ENCODE measurements around the gene PRDM5. TPM values are rescaled to one million over a fixed set of nuclear protein-coding genes. Genes with fewer than 3 reads are reported as not detected.

Gene PRDM5
- total RNA-seq, 1 donor from 2014 or later: not detected

DNA sequence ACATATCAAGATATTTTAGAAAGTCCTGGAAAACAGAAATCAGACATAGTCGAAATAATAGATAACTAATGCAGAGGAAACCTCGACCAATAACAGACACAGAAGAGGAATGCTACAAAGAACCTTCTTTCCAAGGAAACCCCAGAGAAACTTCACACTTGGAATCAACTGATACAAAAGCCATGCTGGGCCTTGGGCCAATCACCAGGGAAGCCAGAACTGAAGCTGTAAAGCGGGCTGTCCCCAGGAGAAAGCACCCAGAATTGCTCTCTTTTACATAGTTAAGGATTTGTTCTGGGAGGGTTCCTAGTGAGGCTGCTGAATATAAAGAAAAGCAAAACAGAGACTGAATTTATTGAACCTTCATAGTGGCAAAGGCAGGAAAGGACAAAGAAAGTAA, 100.5 kb downstream of the PRDM5 start:
- no peaks in the 10 kb centered on the region for H3K4me1 Mint-ChIP-seq (ENCODE audit: low read depth)
- intact Hi-C loops (cut with micrococcal nuclease): loop anchor here (2.0 kb wide), 1 partner anchor 23 kb away; no protein-coding TSS in a partner anchor
- no peak overlapping the region for H3K27ac Mint-ChIP-seq
- no peak overlapping the region for H3K4me3 Mint-ChIP-seq
- no peaks in the 10 kb centered on the region for H3K9me3 Mint-ChIP-seq
- peaks cover 2% of the 10 kb centered on the region for H3K27me3 Mint-ChIP-seq (ENCODE audit: insufficient read depth)
- H3K36me3 Mint-ChIP-seq (ENCODE audit: low read depth): no peaks in the 10 kb centered on the region
- no peak for DNase-seq (ENCODE audit: low spot score)

DNA sequence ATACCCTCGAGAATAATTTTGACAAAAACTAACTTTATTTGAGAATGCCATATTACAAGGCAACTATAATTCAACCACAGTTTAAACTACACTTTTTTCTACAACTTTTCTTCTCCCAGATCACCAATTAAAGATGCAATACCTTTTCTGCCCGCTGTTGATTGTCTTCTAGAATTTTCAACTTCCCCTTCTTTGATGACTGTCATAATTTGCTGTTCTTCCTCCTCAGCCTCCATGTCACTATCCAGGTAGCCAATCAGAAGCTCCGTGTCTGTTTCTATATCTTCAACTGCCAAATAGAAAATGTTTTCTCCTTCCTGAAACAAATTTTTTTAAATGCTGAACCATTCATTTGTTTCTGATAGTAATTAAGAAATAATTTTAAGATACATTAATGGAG, 101.5 kb downstream of the PRDM5 start:
- H3K36me3 Mint-ChIP-seq (ENCODE audit: low read depth): no peaks in the 10 kb centered on the region
- no peak overlapping the region for H3K4me3 Mint-ChIP-seq

DNA sequence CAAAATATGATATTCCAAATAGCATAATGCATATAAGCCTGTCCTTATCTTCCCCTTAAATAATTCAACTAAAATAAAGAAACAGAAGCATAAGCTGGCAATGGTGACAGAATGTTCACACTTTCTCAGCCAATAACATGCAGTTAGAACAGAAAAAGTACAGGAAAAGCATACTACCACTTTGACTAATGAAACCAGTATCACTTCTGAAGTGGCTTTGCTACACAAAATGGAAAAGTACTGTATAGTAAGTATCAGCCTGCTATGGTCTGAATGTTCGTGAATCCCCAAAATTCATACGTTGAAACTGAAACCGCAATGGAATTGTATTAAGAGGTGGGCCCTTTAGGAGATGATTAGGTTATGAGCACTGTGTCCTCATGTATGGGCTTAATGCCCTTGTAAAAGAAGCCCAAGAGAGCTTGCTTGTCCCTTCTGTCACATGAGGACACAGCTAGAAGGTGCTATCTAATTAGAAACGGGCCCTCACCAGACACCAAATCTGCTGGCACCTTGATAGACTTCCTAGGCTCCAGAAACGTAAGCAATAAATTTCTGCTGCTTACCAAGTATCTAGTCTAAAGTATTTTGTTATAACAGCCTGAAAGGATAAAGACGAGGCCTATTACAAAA, 102.6 kb downstream of the PRDM5 start:
- no peak overlapping the region for H3K27ac Mint-ChIP-seq

More for the DNA sequence above, 101.5 kb downstream of the PRDM5 start:
- no peak for DNase-seq (ENCODE audit: low spot score)
- Mint-ChIP-seq H3K9me3 (no peaks in the 10 kb centered on the region), H3K27me3 (ENCODE audit: insufficient read depth) (peaks cover 8% of the 10 kb centered on the region), H3K27ac (no peak overlapping the region), H3K4me1 (ENCODE audit: low read depth) (no peaks in the 10 kb centered on the region)
- intact Hi-C loops (cut with micrococcal nuclease): loop anchor here (2.0 kb wide), 1 partner anchor 24 kb away; no protein-coding TSS in a partner anchor

DNA sequence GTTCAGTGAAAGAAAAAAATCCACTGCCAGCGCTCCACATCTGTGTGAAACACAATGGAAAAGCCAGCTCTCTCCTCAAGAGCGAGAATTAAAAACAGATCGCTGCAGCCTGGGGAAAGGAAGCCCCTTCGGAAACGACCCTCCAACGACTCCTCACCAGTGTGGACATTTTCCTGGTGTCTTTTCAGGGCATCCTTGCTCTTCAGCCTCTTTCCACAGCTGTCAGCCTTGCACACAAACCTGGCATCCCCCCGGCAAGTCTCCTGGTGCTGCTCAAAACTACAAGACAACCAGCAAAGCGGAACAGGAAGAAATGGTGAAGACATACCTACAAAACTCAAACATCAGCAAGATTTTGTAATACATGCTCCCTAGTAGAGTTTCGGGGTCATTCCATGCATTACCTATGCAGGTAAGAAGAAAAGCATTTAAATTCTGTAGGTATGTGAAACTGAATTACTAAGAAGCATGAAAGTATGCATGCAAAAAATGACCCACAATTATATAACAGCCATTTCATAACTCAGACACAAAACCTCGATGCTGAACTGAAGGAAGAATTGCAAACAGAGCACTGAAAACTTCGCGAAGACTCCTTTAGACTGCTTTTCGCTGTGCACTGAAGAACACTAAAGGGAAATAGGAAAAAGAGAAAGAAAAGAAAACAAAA, 106.1 kb downstream of the PRDM5 start:
- H3K9me3 Mint-ChIP-seq: no peaks in the 10 kb centered on the region
- no peak overlapping the region for H3K27ac Mint-ChIP-seq
- DNase-seq (ENCODE audit: low spot score): no peak
- intact Hi-C loops (cut with micrococcal nuclease): loop anchor here (5.0 kb wide), 1 partner anchor 106 kb away; the partner anchor contains the start of gene PRDM5
- H3K36me3 Mint-ChIP-seq (ENCODE audit: low read depth): no peaks in the 10 kb centered on the region
- H3K4me3 Mint-ChIP-seq: no peak overlapping the region
- H3K27me3 Mint-ChIP-seq (ENCODE audit: insufficient read depth): peaks cover 8% of the 10 kb centered on the region
- H3K4me1 Mint-ChIP-seq (ENCODE audit: low read depth): no peaks in the 10 kb centered on the region

More for the DNA sequence above, 102.6 kb downstream of the PRDM5 start:
- Mint-ChIP-seq H3K27me3 (ENCODE audit: insufficient read depth) (peaks cover 8% of the 10 kb centered on the region), H3K9me3 (no peaks in the 10 kb centered on the region), H3K4me1 (ENCODE audit: low read depth) (no peaks in the 10 kb centered on the region), H3K4me3 (no peak overlapping the region), H3K36me3 (ENCODE audit: low read depth) (no peaks in the 10 kb centered on the region)
- no peak for DNase-seq (ENCODE audit: low spot score)
- intact Hi-C loops (cut with micrococcal nuclease): loop anchor here (2.0 to 5.0 kb wide), 2 partner anchors 25 to 102 kb away; partner anchors contain the start of gene PRDM5

DNA sequence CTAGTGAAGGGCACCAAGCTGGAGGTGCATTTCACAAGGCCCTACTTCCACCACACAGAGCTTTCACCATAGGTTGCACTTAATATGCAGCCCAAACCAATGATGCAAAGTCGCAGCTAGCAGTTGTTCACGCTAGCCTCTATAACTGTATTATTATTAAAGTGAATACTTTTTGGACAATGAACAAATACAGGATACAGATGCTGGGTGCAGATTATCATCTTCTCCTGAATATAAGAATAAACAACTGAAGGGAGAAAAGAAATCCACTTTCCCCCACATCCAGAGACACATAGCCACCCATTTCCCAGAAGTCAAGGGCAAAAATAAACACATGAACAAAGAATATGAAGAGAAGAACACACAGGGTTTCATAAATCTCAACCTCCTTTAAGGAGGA, 107.2 kb downstream of the PRDM5 start:
- intact Hi-C loops (cut with micrococcal nuclease): loop anchor here (5.0 kb wide), 1 partner anchor 107 kb away; the partner anchor contains the start of gene PRDM5
- no peak overlapping the region for H3K4me3 Mint-ChIP-seq
- H3K27me3 Mint-ChIP-seq (ENCODE audit: insufficient read depth): peaks cover 8% of the 10 kb centered on the region
- no peak for DNase-seq (ENCODE audit: low spot score)
- no peaks in the 10 kb centered on the region for H3K4me1 Mint-ChIP-seq (ENCODE audit: low read depth)
- no peaks in the 10 kb centered on the region for H3K36me3 Mint-ChIP-seq (ENCODE audit: low read depth)
- no peak overlapping the region for H3K27ac Mint-ChIP-seq
- no peaks in the 10 kb centered on the region for H3K9me3 Mint-ChIP-seq

DNA sequence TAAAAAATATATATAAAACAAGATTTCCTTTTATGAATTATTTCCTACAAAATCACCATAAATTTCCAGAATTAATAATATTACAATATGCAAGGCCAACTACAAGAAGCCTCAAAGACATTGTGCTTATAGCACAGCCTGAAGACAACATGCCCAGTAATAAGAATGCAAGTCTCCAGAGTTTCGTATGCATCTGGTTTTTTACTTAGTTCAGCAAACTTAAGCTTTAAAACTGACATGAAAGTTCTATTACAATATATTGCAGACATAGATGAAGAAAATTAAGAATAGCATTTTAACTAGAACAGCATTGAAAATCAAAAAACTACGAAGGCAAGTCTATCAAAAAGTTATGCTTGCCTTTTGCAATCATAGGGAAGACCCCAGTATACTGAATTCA, 107.6 kb downstream of the PRDM5 start:
- intact Hi-C loops (cut with micrococcal nuclease): loop anchor here (5.0 kb wide), 1 partner anchor 107 kb away; the partner anchor contains the start of gene PRDM5
- H3K4me1 Mint-ChIP-seq (ENCODE audit: low read depth): no peaks in the 10 kb centered on the region
- no peaks in the 10 kb centered on the region for H3K9me3 Mint-ChIP-seq
- H3K27ac Mint-ChIP-seq: no peak overlapping the region
- peaks cover 8% of the 10 kb centered on the region for H3K27me3 Mint-ChIP-seq (ENCODE audit: insufficient read depth)
- no peaks in the 10 kb centered on the region for H3K36me3 Mint-ChIP-seq (ENCODE audit: low read depth)
- no peak for DNase-seq (ENCODE audit: low spot score)
- H3K4me3 Mint-ChIP-seq: no peak overlapping the region

DNA sequence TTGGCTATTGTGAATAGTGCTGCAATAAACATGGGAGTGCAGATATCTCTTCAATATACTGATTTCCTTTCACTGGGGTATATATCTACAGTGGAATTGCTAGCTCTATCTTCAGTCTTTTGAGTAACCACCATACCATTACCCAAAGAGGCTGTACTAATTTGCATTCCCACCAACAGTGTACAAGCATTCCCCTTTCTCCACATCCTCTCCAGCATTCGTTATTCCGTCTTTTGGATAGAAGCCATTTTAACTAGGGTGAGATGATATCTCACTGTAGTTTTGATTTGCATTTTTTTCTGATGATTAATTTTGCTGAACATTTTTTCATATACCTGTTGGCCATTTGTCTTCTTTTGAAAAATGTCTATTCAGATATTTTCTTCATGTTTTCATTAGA, 110.3 kb downstream of the PRDM5 start:
- no peak overlapping the region for H3K4me3 Mint-ChIP-seq
- no peak overlapping the region for H3K27ac Mint-ChIP-seq
- no peaks in the 10 kb centered on the region for H3K4me1 Mint-ChIP-seq (ENCODE audit: low read depth)
- intact Hi-C loops (cut with micrococcal nuclease): no loop called here
- DNase-seq (ENCODE audit: low spot score): no peak
- peaks cover 6% of the 10 kb centered on the region for H3K27me3 Mint-ChIP-seq (ENCODE audit: insufficient read depth)
- H3K36me3 Mint-ChIP-seq (ENCODE audit: low read depth): peaks cover 2% of the 10 kb centered on the region
- H3K9me3 Mint-ChIP-seq: peaks cover 8% of the 10 kb centered on the region

DNA sequence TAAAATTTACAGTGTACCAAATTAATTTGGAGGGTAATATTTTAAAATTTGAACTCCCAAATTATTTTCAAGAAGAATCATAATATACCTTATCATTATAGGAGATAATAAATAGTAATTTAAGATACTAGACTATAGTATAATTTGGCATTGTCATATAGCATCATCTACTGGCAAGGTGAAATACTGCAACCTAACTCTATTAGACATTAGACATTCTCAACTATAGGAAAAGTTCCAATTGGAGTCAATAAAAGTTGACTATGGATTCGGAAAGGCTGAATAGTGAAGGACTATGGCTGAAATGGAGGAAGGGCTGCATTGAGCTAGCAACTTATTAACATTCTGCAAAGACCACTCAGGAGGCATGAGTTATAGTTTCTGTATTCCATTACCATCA, 113.0 kb downstream of the PRDM5 start:
- H3K4me1 Mint-ChIP-seq (ENCODE audit: low read depth): no peaks in the 10 kb centered on the region
- no peaks in the 10 kb centered on the region for H3K27me3 Mint-ChIP-seq (ENCODE audit: insufficient read depth)
- H3K9me3 Mint-ChIP-seq: peaks cover 8% of the 10 kb centered on the region
- intact Hi-C loops (cut with micrococcal nuclease): no loop called here
- H3K27ac Mint-ChIP-seq: no peak overlapping the region
- peaks cover 2% of the 10 kb centered on the region for H3K36me3 Mint-ChIP-seq (ENCODE audit: low read depth)
- no peak for DNase-seq (ENCODE audit: low spot score)
- H3K4me3 Mint-ChIP-seq: no peak overlapping the region

DNA sequence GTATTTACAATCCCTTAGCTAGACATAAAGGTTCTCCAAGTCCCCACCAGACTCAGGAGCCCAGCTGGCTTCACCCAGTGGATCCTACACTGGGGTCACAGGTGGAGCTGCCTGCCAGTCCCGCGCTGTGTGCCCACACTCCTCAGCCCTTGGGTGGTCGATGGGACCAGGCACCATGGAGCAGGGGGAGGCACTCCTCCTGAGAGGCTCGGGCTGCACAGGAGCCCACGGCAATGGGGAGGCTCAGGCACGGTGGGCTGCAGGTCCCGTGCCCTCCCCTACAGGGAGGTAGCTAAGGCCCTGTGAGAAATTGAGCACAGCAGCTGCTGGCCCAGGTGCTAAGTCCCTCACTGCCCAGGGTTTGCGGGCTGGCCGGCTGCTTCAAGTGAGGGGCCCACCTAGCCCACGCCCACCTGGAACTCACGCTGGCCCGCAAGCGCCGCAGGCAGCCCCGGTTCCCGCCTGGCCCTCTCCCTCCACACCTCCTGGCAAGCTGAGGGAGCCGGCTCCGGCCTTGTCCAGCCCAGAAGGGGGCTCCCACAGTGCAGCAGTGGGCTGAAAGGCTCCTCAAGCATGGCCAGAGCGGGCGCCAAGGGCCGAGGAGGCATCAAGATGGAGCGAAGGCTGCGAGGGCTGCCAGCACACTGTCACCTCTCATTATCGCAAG, 113.9 kb downstream of the PRDM5 start:
- no peak for DNase-seq (ENCODE audit: low spot score)
- Mint-ChIP-seq H3K4me1 (ENCODE audit: low read depth) (no peaks in the 10 kb centered on the region), H3K27me3 (ENCODE audit: insufficient read depth) (no peaks in the 10 kb centered on the region), H3K4me3 (no peak overlapping the region), H3K27ac (no peak overlapping the region), H3K9me3 (peaks cover 8% of the 10 kb centered on the region), H3K36me3 (ENCODE audit: low read depth) (peaks cover 2% of the 10 kb centered on the region)
- intact Hi-C loops (cut with micrococcal nuclease): no loop called here

DNA sequence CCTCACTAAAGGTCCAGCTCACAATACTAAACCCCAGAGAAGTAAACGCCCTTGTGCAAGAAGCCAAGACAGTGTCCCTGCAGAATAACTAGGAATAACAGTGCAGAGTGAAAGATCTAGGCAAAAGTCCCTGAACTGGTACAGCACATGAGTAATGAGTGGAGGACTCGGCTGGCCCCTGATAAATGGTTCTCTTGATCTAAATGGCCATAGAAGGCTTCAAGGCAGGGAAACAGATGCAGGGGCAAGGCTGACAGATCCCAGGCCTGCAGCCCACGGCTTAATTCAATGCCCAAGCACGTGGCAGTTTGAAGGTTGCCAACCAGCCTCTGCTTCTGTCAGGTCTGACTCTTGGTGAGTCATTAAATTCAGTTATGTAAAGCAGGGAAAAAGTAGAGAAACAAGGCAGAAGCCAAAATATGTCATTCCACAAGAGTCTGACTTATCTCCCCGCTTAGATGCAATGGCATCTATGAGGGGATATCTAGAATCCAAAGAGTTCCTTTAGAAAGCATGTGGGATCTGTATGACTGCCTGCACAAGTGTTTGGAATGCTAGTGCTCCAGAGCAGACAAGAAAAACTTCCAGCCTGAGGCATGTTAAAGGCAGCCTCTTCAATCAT, 121.3 kb downstream of the PRDM5 start:
- no peak for DNase-seq (ENCODE audit: low spot score)
- intact Hi-C loops (cut with micrococcal nuclease): no loop called here
- Mint-ChIP-seq H3K27me3 (ENCODE audit: insufficient read depth) (peaks cover 7% of the 10 kb centered on the region), H3K4me1 (ENCODE audit: low read depth) (no peaks in the 10 kb centered on the region), H3K36me3 (ENCODE audit: low read depth) (no peaks in the 10 kb centered on the region), H3K4me3 (no peak overlapping the region), H3K9me3 (no peaks in the 10 kb centered on the region), H3K27ac (no peak overlapping the region)

DNA sequence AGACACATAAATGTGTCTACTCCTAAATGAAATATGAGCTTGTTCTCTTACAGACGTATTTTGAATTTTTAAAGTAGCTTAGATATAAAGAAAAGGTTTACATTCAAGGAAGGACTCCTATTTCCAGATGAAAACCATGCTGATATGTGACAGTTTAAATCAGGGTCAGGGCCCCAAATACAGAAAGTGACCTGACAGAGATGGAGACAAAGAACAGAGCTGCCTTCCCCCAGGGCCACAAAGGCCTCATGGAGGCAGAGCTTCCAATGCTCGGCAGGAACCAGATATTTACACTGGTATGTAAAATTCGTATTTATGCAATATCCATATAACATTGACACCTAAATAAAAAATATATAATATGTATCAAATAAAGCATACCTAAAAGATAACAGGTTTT, 124.0 kb downstream of the PRDM5 start:
- no peaks in the 10 kb centered on the region for H3K36me3 Mint-ChIP-seq (ENCODE audit: low read depth)
- no peaks in the 10 kb centered on the region for H3K4me1 Mint-ChIP-seq (ENCODE audit: low read depth)
- H3K27ac Mint-ChIP-seq: no peak overlapping the region
- no peak for DNase-seq (ENCODE audit: low spot score)
- H3K27me3 Mint-ChIP-seq (ENCODE audit: insufficient read depth): peaks cover 9% of the 10 kb centered on the region
- H3K9me3 Mint-ChIP-seq: no peaks in the 10 kb centered on the region
- H3K4me3 Mint-ChIP-seq: no peak overlapping the region
- intact Hi-C loops (cut with micrococcal nuclease): no loop called here

DNA sequence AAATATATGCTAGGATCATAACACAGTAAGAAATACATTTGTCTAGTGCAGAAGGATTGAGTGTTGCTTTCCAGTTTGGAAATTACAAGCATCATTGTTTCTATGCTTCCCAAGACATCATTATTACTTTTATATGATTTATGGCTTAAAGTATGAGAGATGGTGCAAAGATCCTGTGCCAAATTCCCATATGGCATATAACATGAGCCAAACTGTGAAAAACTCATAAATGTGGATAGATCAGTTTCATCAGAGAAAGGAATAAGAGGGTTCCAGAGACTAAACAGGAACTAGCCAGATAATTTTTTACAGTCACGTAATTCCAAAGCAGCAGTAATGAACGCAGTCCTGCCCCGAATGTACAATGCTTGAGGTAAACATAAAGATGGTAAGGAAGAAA, 126.3 kb downstream of the PRDM5 start:
- Mint-ChIP-seq H3K4me1 (ENCODE audit: low read depth) (no peaks in the 10 kb centered on the region), H3K27ac (no peak overlapping the region), H3K36me3 (ENCODE audit: low read depth) (no peaks in the 10 kb centered on the region), H3K27me3 (ENCODE audit: insufficient read depth) (peaks cover 6% of the 10 kb centered on the region), H3K9me3 (no peaks in the 10 kb centered on the region), H3K4me3 (no peak overlapping the region)
- no peak for DNase-seq (ENCODE audit: low spot score)
- intact Hi-C loops (cut with micrococcal nuclease): no loop called here

DNA sequence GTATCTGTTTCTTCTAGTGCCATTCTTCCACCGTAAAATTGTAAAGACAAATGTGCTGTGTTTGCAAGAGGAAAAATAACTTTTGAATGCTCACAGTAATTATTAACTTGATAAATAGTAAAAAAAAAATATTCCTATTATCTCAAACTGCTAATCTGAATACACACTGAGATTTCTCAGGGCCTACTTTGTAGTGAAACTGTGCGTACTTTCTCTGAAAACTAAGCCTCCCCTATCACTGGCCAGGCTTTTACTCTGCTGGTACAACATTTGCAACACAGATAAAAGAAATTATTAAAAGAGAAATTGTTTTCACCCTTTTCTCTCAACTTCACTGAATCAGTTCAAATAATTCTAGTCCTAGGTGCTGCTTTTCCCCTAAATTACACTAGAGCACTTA, 137.3 kb downstream of the PRDM5 start:
- no peaks in the 10 kb centered on the region for H3K4me1 Mint-ChIP-seq (ENCODE audit: low read depth)

More for the DNA sequence above, 137.3 kb downstream of the PRDM5 start:
- no peak for DNase-seq (ENCODE audit: low spot score)
- peaks cover 2% of the 10 kb centered on the region for H3K27me3 Mint-ChIP-seq (ENCODE audit: insufficient read depth)
- no peaks in the 10 kb centered on the region for H3K36me3 Mint-ChIP-seq (ENCODE audit: low read depth)
- H3K4me3 Mint-ChIP-seq: no peak overlapping the region
- no peaks in the 10 kb centered on the region for H3K9me3 Mint-ChIP-seq
- no peak overlapping the region for H3K27ac Mint-ChIP-seq
- intact Hi-C loops (cut with micrococcal nuclease): no loop called here

Data from activated T-helper 1 cell treated with anti-CD3 and anti-CD28 coated beads, Interleukin-12 subunit alpha, Interleukin-12 subunit beta, Interleukin-2, Interleukin-4 antibody, amounts not matched to agents 30 ng/mL and 10 ng/mL and 1 ng/mL, durations not matched to agents 14 hours and 24 hours and 36 hours (primary cell).